Measurements from ENCODE around the gene PDSS1. TPM values are rescaled to one million over a fixed set of nuclear protein-coding genes. Genes with fewer than 3 reads are reported as not detected.

PDSS1 gene
- total and polyA plus RNA-seq, 2 of the 13 experiments (the other 11 are each of a cell fraction or from before 2014, with no cell fraction given) = 18.7 to 19.3 TPM

DNA sequence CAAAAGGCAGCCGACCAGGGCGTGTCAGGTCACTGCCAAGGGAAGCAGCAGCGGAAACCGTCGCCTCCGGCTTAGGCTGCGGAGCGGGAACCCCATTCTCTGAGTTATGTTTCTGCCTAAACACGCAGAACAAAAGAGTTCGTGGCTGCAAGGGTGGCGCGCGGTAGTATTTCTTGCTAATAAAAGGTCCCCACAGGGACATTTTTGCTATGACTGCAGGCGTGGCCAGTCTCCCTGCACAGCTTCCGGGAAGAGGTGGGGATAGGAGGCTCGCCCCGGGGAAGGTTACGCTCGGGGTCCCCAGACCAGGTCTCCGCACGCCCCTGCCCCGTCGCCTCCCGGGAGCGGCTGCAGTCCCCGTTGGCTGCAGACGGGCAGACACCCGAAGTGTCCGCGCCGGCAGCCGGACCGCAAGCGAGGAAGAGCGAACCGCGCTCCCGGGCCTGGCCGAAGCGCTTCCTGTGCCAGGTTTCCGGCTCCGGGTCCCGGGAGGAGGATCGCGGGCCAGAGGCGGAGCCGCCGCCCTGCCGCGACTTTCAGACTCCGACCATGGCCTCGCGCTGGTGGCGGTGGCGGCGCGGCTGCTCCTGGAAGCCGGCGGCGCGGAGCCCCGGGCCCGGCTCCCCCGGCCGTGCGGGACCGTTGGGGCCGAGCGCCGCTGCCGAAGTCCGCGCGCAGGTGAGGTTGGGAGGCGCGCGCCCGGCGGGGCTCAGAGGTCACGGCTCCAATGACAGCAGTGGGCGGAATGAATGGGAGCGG, at the start of gene PDSS1 (continued):
- TF ChIP-seq ZNF790 (CRISPR knock-in tag; IDR thresholded peaks at IDR 0.05; ENCODE audit: borderline replicate concordance) (no peak), SOX6 (IDR thresholded peaks at IDR 0.05) (no peak), SOX6 (CRISPR knock-in tag; IDR thresholded peaks at IDR 0.05) (peak; percentile 24; the same call in 1 of the 2 replicates), ZFX (CRISPR knock-in tag; IDR thresholded peaks at IDR 0.05; ENCODE audit: low read depth) (peak; percentile 77), THAP11 (CRISPR knock-in tag; IDR thresholded peaks at IDR 0.05) (peak; percentile 88), ATF7-NPFF (CRISPR knock-in tag; IDR thresholded peaks at IDR 0.05; ENCODE audit: low read depth) (peak; percentile 49), BORCS8-MEF2B (CRISPR knock-in tag; IDR thresholded peaks at IDR 0.05) (peak; percentile 53; the same call in 1 of the 2 replicates), CHD2 (IDR thresholded peaks at IDR 0.05; ENCODE audit: low read depth, low read length) (no peak), ZNF138 (CRISPR knock-in tag; IDR thresholded peaks at IDR 0.05; ENCODE audit: low read depth) (no peak), GZF1 (CRISPR knock-in tag; IDR thresholded peaks at IDR 0.05) (no peak), SNAPC2 (CRISPR knock-in tag; IDR thresholded peaks at IDR 0.05) (no peak), HMG20B (CRISPR knock-in tag; conservative IDR thresholded peaks at IDR 0.05) (no peak; the same call in 1 of the 2 replicates), HOXA3 (CRISPR knock-in tag; IDR thresholded peaks at IDR 0.05) (peak; percentile 33), POLR2G (IDR thresholded peaks at IDR 0.05; ENCODE audit: low read depth, low read length) (peak; percentile 89)
- TF ChIP-seq, protein P1, sequence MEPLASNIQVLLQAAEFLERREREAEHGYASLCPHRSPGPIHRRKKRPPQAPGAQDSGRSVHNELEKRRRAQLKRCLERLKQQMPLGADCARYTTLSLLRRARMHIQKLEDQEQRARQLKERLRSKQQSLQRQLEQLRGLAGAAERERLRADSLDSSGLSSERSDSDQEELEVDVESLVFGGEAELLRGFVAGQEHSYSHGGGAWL (CRISPR knock-in tag; IDR thresholded peaks at IDR 0.05) = peak; percentile 83; the same call in 1 of the 2 replicates
- TF ChIP-seq, protein P2, sequence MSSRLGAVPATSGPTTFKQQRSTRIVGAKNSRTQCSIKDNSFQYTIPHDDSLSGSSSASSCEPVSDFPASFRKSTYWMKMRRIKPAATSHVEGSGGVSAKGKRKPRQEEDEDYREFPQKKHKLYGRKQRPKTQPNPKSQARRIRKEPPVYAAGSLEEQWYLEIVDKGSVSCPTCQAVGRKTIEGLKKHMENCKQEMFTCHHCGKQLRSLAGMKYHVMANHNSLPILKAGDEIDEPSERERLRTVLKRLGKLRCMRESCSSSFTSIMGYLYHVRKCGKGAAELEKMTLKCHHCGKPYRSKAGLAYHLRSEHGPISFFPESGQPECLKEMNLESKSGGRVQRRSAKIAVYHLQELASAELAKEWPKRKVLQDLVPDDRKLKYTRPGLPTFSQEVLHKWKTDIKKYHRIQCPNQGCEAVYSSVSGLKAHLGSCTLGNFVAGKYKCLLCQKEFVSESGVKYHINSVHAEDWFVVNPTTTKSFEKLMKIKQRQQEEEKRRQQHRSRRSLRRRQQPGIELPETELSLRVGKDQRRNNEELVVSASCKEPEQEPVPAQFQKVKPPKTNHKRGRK (CRISPR knock-in tag; IDR thresholded peaks at IDR 0.05) = no peak
- TF ChIP-seq, protein P3, sequence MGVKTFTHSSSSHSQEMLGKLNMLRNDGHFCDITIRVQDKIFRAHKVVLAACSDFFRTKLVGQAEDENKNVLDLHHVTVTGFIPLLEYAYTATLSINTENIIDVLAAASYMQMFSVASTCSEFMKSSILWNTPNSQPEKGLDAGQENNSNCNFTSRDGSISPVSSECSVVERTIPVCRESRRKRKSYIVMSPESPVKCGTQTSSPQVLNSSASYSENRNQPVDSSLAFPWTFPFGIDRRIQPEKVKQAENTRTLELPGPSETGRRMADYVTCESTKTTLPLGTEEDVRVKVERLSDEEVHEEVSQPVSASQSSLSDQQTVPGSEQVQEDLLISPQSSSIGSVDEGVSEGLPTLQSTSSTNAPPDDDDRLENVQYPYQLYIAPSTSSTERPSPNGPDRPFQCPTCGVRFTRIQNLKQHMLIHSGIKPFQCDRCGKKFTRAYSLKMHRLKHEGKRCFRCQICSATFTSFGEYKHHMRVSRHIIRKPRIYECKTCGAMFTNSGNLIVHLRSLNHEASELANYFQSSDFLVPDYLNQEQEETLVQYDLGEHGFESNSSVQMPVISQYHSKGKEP (CRISPR knock-in tag; IDR thresholded peaks at IDR 0.05) = no peak
- TF ChIP-seq, protein P4, sequence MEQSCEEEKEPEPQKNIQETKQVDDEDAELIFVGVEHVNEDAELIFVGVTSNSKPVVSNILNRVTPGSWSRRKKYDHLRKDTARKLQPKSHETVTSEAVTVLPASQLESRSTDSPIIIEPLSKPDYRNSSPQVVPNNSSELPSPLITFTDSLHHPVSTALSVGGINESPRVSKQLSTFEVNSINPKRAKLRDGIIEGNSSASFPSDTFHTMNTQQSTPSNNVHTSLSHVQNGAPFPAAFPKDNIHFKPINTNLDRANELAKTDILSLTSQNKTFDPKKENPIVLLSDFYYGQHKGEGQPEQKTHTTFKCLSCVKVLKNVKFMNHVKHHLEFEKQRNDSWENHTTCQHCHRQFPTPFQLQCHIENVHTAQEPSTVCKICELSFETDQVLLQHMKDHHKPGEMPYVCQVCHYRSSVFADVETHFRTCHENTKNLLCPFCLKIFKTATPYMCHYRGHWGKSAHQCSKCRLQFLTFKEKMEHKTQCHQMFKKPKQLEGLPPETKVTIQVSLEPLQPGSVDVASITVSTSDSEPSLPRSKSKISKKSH (CRISPR knock-in tag; IDR thresholded peaks at IDR 0.05; ENCODE audit: borderline replicate concordance) = no peak; the same call in 1 of the 2 replicates

All from HepG2 (cell line).